Tracheal epithelial cell (primary cell): ENCODE measurements around the gene CCSER2. TPM values are rescaled to one million over a fixed set of nuclear protein-coding genes. Genes with fewer than 3 reads are reported as not detected.

Experiments used
- total RNA-seq: library from RNA; depleted of rRNA; stranded (reverse); fragments of >200 nt; gene quantifications from 2 replicates; pipeline ENCODE4 v1.2.1, GENCODE V29; 2014

Gene CCSER2
- total RNA-seq, result 21.2 and 32.0 TPM in 2 replicates

GRCh38 chr10:84328418-84329195 lies at the start of gene CCSER2:
TSS of gene CCSER2 (plus strand) at chr10:84328589. CDS start at chr10:84371053, 42,464 bp downstream.

Other genes starting within 250 kb of the CCSER2 start
- 241 and 324 TPM in 2 replicates for gene GHITM, start 189.1 kb upstream of the CCSER2 start, total RNA-seq
- 3.4 TPM in 2 replicates for gene GPR15LG, start 154.8 kb upstream of the CCSER2 start, total RNA-seq
- gene CDHR1, start 134.1 kb upstream of the CCSER2 start, total RNA-seq, result 4.0 and 5.8 TPM in 2 replicates
- not detected in 2 replicates for gene LRIT2, start 103.0 kb upstream of the CCSER2 start, total RNA-seq
- not detected in 2 replicates for gene LRIT1, start 87.0 kb upstream of the CCSER2 start, total RNA-seq
- gene RGR, start 83.5 kb upstream of the CCSER2 start, total RNA-seq, result not detected in 2 replicates